DMS53 (cell line): Measurements from ENCODE around the gene INSIG1.

ENCODE experiments used
- DNase-seq: peaks from one replicate; lab custom pipeline; 2025; lab: John Stamatoyannopoulos, UW

The INSIG1 gene

GRCh38 chr7:155327590-155328320 lies 30.1 kb downstream of the INSIG1 start:
- DNase-seq, result no peak

- DNase-seq, result no peak
These were observed 31.5 kb downstream of the INSIG1 start for GRCh38 chr7:155329225-155329624.

GRCh38 chr7:155331396-155331795 lies 33.7 kb downstream of the INSIG1 start:
- no peak for DNase-seq

- peak; percentile 67 for DNase-seq
These were observed 35.9 kb downstream of the INSIG1 start for GRCh38 chr7:155333346-155334234.

GRCh38 chr7:155336812-155337602 lies 39.3 kb downstream of the INSIG1 start:
- no peak for DNase-seq

- no peak for DNase-seq
These were observed 40.4 kb downstream of the INSIG1 start for GRCh38 chr7:155337946-155338631.

GRCh38 chr7:155338632-155339320 lies 41.1 kb downstream of the INSIG1 start:
- DNase-seq, result no peak

- no peak for DNase-seq
These were observed 41.8 kb downstream of the INSIG1 start for GRCh38 chr7:155339474-155339873.

GRCh38 chr7:155340071-155340531 lies 42.4 kb downstream of the INSIG1 start:
- no peak for DNase-seq

GRCh38 chr7:155340721-155341120 lies 43.0 kb downstream of the INSIG1 start:
- no peak for DNase-seq

- DNase-seq, result no peak
These were observed 43.8 kb downstream of the INSIG1 start for GRCh38 chr7:155341463-155341983.

- no peak for DNase-seq
These were observed 44.6 kb downstream of the INSIG1 start for GRCh38 chr7:155342313-155342712.

- no peak for DNase-seq
These were observed 45.5 kb downstream of the INSIG1 start for GRCh38 chr7:155343150-155343549.

- DNase-seq, result no peak
These were observed 46.0 kb downstream of the INSIG1 start for GRCh38 chr7:155343661-155344121.

- DNase-seq, result no peak
These were observed 46.6 kb downstream of the INSIG1 start for GRCh38 chr7:155344270-155344617.

- DNase-seq, result peak; percentile 86
These were observed 47.1 kb downstream of the INSIG1 start for GRCh38 chr7:155344618-155345433.

- DNase-seq, result no peak
These were observed 47.8 kb downstream of the INSIG1 start for GRCh38 chr7:155345490-155345889.

- no peak for DNase-seq
These were observed 48.6 kb downstream of the INSIG1 start for GRCh38 chr7:155346285-155346684.

- no peak for DNase-seq
These were observed 51.1 kb downstream of the INSIG1 start for GRCh38 chr7:155348806-155349205.
